ENCODE measurements around the gene CPZ.
A peak's percentile ranks its signal among the peaks of the same experiment; 100 is the strongest.

CPZ gene

DNA sequence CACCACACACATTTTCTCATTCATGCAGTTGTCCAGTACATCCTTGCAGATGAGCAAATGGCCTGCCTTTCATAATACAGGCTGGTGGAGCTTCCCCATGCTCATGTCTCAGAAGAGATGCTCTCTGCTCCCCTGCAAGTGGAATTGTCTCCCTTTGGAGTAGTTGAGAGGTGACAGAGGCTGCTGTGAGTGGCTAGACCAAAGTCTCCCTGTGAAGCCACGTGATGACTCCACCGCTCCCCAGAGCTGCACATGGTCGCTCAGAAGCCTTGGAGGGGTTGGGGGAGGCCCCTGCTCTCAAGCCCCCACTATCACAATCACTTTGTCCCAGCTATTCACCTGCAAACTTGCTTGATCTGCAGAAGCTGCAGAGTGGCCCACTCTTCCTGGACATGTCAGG, 13.8 kb upstream of the CPZ start:
- in situ Hi-C loops (cut with HindIII; ENCODE audit: low pct_unique_long_range_greater_than_20kb, low sequenced_read_pairs), result no loop called here
- no peak for DNase-seq (ENCODE audit: low read depth in 1 of 2, low spot score in 1 of 2)

DNA sequence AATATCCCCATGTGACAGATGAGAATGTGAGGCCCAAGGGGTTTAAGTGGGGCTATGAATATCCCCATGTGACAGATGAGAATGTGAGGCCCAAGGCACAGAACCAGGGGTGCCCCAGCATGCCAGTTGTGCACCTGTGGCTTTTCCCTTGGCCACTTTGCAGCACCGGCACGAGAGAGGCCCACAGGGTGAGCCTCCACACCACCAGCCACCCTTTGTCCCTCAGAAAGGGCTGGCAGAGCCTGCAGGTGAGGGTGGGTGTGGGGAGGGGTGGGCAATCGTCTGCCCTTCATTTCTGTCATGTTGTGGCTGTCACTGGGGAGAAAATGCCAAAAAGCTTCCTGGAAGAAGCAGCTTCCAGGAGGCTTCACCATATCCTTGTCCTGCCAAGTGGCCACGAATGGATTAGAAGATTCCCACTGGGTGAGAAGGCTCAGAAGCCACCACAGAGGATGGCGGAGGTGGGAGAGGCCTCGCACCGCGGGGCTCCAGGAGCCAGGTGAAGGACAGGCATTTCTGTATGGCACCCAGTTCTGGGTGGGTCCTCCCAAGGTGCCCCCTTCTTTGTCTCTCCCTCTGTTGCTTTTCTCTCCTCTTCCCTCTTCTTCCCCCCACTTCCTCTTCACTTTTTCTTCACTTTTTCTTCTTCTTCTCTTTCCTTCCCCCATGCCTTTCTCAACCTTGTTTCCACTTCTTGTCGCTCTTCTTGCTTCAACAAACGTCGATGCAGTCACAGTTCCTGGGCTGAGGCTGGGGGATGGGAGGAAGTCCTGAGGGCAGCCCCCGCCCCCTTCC, 12.8 kb upstream of the CPZ start:
- no peak for TF ChIP-seq JUND (IDR thresholded peaks at IDR 0.05; ENCODE audit: low read depth)
- in situ Hi-C loops (cut with HindIII; ENCODE audit: low pct_unique_long_range_greater_than_20kb, low sequenced_read_pairs), result no loop called here
- DNase-seq (ENCODE audit: low read depth in 1 of 2, low spot score in 1 of 2), result no peak

More for the DNA sequence above, 13.8 kb upstream of the CPZ start:
- no peak for TF ChIP-seq JUND (IDR thresholded peaks at IDR 0.05; ENCODE audit: low read depth)

GRCh38 chr4:8580321-8581093, 12.1 kb upstream of the CPZ start, which contains the start of gene GPR78:
Gene GPR78, plus strand, starts transcription at chr4:8580392. Its CDS starts 591 bp downstream, at chr4:8580983.
- in situ Hi-C loops (cut with HindIII; ENCODE audit: low pct_unique_long_range_greater_than_20kb, low sequenced_read_pairs), result no loop called here
- no peak for TF ChIP-seq JUND (IDR thresholded peaks at IDR 0.05; ENCODE audit: low read depth)
- peak; percentile 63 to 89 for DNase-seq (ENCODE audit: low read depth in 1 of 2, low spot score in 1 of 2)

DNA sequence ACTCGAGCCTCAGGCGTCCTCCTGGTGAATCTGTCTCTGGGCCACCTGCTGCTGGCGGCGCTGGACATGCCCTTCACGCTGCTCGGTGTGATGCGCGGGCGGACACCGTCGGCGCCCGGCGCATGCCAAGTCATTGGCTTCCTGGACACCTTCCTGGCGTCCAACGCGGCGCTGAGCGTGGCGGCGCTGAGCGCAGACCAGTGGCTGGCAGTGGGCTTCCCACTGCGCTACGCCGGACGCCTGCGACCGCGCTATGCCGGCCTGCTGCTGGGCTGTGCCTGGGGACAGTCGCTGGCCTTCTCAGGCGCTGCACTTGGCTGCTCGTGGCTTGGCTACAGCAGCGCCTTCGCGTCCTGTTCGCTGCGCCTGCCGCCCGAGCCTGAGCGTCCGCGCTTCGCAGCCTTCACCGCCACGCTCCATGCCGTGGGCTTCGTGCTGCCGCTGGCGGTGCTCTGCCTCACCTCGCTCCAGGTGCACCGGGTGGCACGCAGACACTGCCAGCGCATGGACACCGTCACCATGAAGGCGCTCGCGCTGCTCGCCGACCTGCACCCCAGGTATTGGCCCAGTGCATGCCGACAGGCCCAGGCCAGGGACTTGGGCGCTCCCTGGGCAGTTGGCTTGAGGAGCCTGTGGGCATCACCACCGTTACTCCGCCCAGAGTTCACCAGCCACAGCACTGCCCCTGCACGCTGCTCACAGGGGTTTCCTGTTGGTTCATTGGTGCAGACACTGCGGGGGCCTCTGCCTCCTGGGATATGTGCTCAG, 11.3 kb upstream of the CPZ start:
- no peak for TF ChIP-seq JUND (IDR thresholded peaks at IDR 0.05; ENCODE audit: low read depth)
- no peak for DNase-seq (ENCODE audit: low read depth in 1 of 2, low spot score in 1 of 2)

GRCh38 chr4:8582016-8582415, 10.5 kb upstream of the CPZ start:
- DNase-seq (ENCODE audit: low read depth in 1 of 2, low spot score in 1 of 2), result no peak
- in situ Hi-C loops (cut with HindIII; ENCODE audit: low pct_unique_long_range_greater_than_20kb, low sequenced_read_pairs), result no loop called here
- no peak for TF ChIP-seq JUND (IDR thresholded peaks at IDR 0.05; ENCODE audit: low read depth)

More for the DNA sequence above, 11.3 kb upstream of the CPZ start:
- in situ Hi-C loops (cut with HindIII; ENCODE audit: low pct_unique_long_range_greater_than_20kb, low sequenced_read_pairs), result no loop called here

GRCh38 chr4:8582436-8582835, 10.1 kb upstream of the CPZ start:
- in situ Hi-C loops (cut with HindIII; ENCODE audit: low pct_unique_long_range_greater_than_20kb, low sequenced_read_pairs), result no loop called here
- no peak for DNase-seq (ENCODE audit: low read depth in 1 of 2, low spot score in 1 of 2)
- no peak for TF ChIP-seq JUND (IDR thresholded peaks at IDR 0.05; ENCODE audit: low read depth)

- no peak for DNase-seq (ENCODE audit: low read depth in 1 of 2, low spot score in 1 of 2)
- no peak for TF ChIP-seq JUND (IDR thresholded peaks at IDR 0.05; ENCODE audit: low read depth)
- in situ Hi-C loops (cut with HindIII; ENCODE audit: low pct_unique_long_range_greater_than_20kb, low sequenced_read_pairs), result no loop called here
Observed at GRCh38 chr4:8582941-8583654, 9.5 kb upstream of the CPZ start.

GRCh38 chr4:8583655-8584025, 8.9 kb upstream of the CPZ start:
- TF ChIP-seq JUND (IDR thresholded peaks at IDR 0.05; ENCODE audit: low read depth), result no peak
- in situ Hi-C loops (cut with HindIII; ENCODE audit: low pct_unique_long_range_greater_than_20kb, low sequenced_read_pairs), result no loop called here
- DNase-seq (ENCODE audit: low read depth in 1 of 2, low spot score in 1 of 2), result no peak

DNA sequence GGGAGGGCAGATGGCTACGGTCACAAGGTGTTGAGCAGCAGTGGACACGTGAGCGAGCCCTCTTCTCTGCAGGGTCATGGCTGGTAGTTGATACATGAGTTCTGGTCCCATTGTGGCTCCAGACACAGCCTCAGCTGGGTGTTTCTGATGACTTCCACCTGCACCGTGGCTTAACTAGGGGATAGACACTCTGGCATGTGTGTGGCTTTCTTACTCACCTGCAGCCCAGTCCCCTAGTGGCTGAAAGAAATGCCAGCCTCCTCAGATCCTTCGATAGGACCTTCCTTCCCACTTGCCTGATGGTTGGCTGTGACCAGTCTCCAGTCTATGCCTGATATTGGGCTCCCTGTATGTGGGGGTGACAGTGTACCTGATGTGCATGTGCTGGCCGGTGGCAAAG, 7.4 kb upstream of the CPZ start:
- DNase-seq (ENCODE audit: low read depth in 1 of 2, low spot score in 1 of 2), result peak in 1 of 2 experiments; percentile 52
- in situ Hi-C loops (cut with HindIII; ENCODE audit: low pct_unique_long_range_greater_than_20kb, low sequenced_read_pairs), result no loop called here
- no peak for TF ChIP-seq JUND (IDR thresholded peaks at IDR 0.05; ENCODE audit: low read depth)

DNA sequence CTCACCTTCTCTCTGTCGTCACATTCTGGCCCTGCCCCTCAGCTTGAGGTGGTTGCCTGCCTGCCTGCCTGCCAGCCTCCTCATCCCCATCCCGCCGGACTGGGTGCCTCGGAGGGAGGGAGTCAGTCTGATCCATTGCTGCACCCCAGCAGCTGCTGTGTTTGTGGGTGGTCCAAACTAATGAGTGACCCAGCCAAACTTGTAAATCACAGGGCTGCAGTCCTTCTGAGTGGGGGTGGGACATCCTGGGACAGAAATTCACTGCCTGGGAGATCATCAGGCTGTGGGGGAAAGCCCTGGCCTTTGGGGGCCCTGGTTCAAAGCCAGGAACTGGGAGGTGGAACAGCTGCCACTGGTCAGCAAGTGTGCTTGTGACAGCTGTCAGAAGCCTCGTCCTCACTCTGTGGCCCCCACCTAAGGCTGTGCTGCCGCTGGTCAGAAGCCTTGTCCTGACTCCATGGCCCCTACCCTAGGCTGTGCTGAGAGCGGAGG, 6.8 kb upstream of the CPZ start:
- in situ Hi-C loops (cut with HindIII; ENCODE audit: low pct_unique_long_range_greater_than_20kb, low sequenced_read_pairs), result no loop called here
- no peak for DNase-seq (ENCODE audit: low read depth in 1 of 2, low spot score in 1 of 2)
- TF ChIP-seq JUND (IDR thresholded peaks at IDR 0.05; ENCODE audit: low read depth), result no peak

DNA sequence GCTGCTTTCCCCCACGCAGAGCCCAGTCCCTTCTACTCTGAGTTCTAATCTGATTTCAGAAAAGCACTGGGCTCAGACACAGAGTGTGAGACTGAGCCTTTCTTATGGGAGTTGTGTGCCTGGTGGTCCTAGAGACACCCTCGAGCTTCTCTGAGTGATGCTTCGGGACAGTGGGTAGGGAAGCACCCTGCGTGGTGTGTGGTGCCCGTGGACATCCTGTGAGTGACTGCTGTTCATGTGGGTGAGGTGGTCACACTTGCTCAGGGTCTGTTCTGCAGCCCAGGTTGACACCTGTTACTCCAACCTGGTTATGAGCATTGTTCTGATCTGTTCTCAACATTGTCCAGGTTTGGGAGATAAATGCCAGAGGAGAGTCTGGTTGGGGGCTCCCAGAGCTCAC, 6.3 kb upstream of the CPZ start:
- in situ Hi-C loops (cut with HindIII; ENCODE audit: low pct_unique_long_range_greater_than_20kb, low sequenced_read_pairs), result no loop called here
- TF ChIP-seq JUND (IDR thresholded peaks at IDR 0.05; ENCODE audit: low read depth), result no peak
- no peak for DNase-seq (ENCODE audit: low read depth in 1 of 2, low spot score in 1 of 2)
